DOHH2 (cell line): ENCODE measurements around the gene SUMF1.

Experiments used
- EZH2phosphoT487 ChIP-seq: fragments of 200-600 bp; sonication (generic); IDR thresholded peaks from 2 replicates; pipeline ENCODE4 v1.6.1; 2017; ENCODE audit warnings: borderline replicate concordance, mild to moderate bottlenecking, antibody characterized with exemption, low read length, moderate library complexity, mixed read lengths
- TF ChIP-seq, protein P1 (sequence below): fragments of 200-600 bp; sonication (generic); IDR thresholded peaks from one replicate; pipeline ENCODE4 v1.5.1; 2014; ENCODE audit warnings: antibody characterized with exemption, mild to moderate bottlenecking, low read depth, low read length; ENCODE audit not compliant: poor library complexity, severe bottlenecking

DNA sequence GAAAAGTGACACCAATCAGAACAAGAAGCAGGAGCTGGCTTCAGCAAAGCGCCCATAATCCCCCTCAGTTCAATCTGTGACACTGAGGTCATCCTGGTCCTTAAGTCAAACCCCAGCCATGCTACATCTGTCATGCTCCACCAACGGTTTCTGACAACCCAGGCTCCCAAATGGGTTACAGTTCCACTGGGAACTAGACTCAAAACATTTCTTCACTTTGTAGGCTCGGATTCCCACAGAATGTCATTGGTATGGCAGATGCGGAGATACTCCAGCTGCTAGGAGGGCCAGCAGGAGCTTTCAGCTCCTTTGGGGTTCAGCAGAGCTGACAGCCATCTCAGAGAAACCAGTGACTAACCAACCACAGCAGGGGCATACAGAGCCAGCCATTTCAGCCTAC is 48.9 kb downstream of the SUMF1 start:
- TF ChIP-seq, protein P1, sequence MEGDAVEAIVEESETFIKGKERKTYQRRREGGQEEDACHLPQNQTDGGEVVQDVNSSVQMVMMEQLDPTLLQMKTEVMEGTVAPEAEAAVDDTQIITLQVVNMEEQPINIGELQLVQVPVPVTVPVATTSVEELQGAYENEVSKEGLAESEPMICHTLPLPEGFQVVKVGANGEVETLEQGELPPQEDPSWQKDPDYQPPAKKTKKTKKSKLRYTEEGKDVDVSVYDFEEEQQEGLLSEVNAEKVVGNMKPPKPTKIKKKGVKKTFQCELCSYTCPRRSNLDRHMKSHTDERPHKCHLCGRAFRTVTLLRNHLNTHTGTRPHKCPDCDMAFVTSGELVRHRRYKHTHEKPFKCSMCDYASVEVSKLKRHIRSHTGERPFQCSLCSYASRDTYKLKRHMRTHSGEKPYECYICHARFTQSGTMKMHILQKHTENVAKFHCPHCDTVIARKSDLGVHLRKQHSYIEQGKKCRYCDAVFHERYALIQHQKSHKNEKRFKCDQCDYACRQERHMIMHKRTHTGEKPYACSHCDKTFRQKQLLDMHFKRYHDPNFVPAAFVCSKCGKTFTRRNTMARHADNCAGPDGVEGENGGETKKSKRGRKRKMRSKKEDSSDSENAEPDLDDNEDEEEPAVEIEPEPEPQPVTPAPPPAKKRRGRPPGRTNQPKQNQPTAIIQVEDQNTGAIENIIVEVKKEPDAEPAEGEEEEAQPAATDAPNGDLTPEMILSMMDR: no peak
- no peak for TF ChIP-seq EZH2phosphoT487
